Measurements from ENCODE around the gene PRRT2. TPM values are rescaled to one million over a fixed set of nuclear protein-coding genes. Genes with fewer than 3 reads are reported as not detected.

Gene PRRT2
- total and polyA plus RNA-seq, 10 of the 15 experiments (the other 5 are each of a cell fraction or from before 2014, with no cell fraction given): 0.08 to 0.49 (median 0.12) TPM; not detected in 4

DNA sequence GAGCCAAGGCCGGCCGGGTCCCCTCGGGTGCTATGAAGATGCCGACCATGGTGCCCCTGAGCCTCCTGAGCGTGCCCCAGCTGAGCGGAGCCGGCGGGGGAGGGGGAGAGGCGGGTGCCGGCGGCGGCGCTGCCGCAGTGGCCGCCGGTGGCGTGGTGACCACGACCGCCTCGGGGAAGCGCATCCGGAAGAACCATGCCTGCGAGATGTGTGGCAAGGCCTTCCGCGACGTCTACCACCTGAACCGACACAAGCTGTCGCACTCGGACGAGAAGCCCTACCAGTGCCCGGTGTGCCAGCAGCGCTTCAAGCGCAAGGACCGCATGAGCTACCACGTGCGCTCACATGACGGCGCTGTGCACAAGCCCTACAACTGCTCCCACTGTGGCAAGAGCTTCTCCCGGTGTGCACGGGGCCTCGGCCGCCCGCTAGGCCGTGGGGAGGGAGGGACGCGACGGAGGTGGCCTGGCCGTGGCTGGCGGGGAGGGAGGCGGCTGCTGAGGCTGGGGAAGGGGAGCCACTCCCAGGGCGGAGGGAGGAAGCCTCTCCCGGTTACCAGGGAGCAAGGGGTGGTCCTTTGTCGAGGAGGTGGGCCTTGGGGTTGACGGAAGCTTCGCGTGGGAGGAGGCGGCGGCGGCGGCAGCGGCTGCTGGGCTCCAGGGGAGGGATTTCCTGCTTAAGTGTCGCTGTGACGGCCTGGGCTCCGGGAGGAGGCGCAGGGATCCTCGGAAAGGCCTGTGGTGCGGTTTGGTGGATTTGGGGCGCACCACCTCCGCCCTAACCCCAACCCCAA lies 4.4 kb upstream of the PRRT2 start (continued):
- TF ChIP-seq, protein P1, sequence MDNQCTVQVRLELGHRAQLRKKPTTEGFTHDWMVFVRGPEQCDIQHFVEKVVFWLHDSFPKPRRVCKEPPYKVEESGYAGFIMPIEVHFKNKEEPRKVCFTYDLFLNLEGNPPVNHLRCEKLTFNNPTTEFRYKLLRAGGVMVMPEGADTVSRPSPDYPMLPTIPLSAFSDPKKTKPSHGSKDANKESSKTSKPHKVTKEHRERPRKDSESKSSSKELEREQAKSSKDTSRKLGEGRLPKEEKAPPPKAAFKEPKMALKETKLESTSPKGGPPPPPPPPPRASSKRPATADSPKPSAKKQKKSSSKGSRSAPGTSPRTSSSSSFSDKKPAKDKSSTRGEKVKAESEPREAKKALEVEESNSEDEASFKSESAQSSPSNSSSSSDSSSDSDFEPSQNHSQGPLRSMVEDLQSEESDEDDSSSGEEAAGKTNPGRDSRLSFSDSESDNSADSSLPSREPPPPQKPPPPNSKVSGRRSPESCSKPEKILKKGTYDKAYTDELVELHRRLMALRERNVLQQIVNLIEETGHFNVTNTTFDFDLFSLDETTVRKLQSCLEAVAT (IDR thresholded peaks at IDR 0.05): 0 out of 2 replicates have a peak, but pooled peaks have one; percentile 57
- TF ChIP-seq BMI1 (IDR thresholded peaks at IDR 0.05; ENCODE audit: borderline replicate concordance) (no peak), ZZZ3 (IDR thresholded peaks at IDR 0.05; ENCODE audit: control insufficient read depth, insufficient read length, low read depth) (no peak), RAD51 (IDR thresholded peaks at IDR 0.05) (peak; percentile 66), KLF5 (IDR thresholded peaks at IDR 0.05; ENCODE audit: partially characterized antibody) (peak; percentile 19), NFYA (IDR thresholded peaks at IDR 0.05; ENCODE audit: borderline replicate concordance, low read depth, low read length) (no peak), TAF1 (IDR thresholded peaks at IDR 0.05; ENCODE audit: borderline replicate concordance, low read depth, low read length) (0 out of 2 replicates have a peak, but pooled peaks have one; percentile 15), SP1 (IDR thresholded peaks at IDR 0.05; ENCODE audit: low read depth, low read length) (no peak), FOXM1 (IDR thresholded peaks at IDR 0.05; ENCODE audit: low read depth, low read length) (no peak), NFYB (IDR thresholded peaks at IDR 0.05; ENCODE audit: insufficient read depth, low read depth, low read length) (no peak), LARP7 (IDR thresholded peaks at IDR 0.05) (no peak; the same call in 1 of the 2 replicates), EP300 (IDR thresholded peaks at IDR 0.05; ENCODE audit: borderline replicate concordance in 1 of 2, control insufficient read depth in 1 of 2, low read depth in 2 of 2, low read length in 2 of 2) (0 out of 4 replicates have a peak, but pooled peaks of 1 of the 2 experiments have one; percentile 12), STAT3 (IDR thresholded peaks at IDR 0.05; ENCODE audit: low read depth, low read length) (no peak), NR2F1 (conservative IDR thresholded peaks at IDR 0.05) (no peak), CHD2 (IDR thresholded peaks at IDR 0.05; ENCODE audit: borderline replicate concordance, low read depth, low read length) (0 out of 2 replicates have a peak, but pooled peaks have one; percentile 39), MXI1 (IDR thresholded peaks at IDR 0.05; ENCODE audit: low read depth, low read length) (peak; percentile 88), RBBP5 (conservative IDR thresholded peaks at IDR 0.05) (no peak), YBX1 (IDR thresholded peaks at IDR 0.05) (no peak), NFIC (IDR thresholded peaks at IDR 0.05; ENCODE audit: low read depth, low read length) (no peak), SIX5 (IDR thresholded peaks at IDR 0.05; ENCODE audit: low read depth, low read length, severe bottlenecking) (no peak), RELA (IDR thresholded peaks at IDR 0.05; ENCODE audit: borderline replicate concordance, partially characterized antibody) (no peak), NFXL1 (IDR thresholded peaks at IDR 0.05; ENCODE audit: borderline replicate concordance) (no peak)
- TF ChIP-seq, protein P2, sequence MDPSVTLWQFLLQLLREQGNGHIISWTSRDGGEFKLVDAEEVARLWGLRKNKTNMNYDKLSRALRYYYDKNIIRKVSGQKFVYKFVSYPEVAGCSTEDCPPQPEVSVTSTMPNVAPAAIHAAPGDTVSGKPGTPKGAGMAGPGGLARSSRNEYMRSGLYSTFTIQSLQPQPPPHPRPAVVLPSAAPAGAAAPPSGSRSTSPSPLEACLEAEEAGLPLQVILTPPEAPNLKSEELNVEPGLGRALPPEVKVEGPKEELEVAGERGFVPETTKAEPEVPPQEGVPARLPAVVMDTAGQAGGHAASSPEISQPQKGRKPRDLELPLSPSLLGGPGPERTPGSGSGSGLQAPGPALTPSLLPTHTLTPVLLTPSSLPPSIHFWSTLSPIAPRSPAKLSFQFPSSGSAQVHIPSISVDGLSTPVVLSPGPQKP (IDR thresholded peaks at IDR 0.05; ENCODE audit: low read depth, low read length): no peak
- TF ChIP-seq, protein P3, sequence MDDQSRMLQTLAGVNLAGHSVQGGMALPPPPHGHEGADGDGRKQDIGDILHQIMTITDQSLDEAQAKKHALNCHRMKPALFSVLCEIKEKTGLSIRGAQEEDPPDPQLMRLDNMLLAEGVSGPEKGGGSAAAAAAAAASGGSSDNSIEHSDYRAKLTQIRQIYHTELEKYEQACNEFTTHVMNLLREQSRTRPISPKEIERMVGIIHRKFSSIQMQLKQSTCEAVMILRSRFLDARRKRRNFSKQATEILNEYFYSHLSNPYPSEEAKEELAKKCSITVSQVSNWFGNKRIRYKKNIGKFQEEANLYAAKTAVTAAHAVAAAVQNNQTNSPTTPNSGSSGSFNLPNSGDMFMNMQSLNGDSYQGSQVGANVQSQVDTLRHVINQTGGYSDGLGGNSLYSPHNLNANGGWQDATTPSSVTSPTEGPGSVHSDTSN (IDR thresholded peaks at IDR 0.05; ENCODE audit: insufficient replicate concordance, low read depth, low read length): no peak
- TF ChIP-seq, protein P4, sequence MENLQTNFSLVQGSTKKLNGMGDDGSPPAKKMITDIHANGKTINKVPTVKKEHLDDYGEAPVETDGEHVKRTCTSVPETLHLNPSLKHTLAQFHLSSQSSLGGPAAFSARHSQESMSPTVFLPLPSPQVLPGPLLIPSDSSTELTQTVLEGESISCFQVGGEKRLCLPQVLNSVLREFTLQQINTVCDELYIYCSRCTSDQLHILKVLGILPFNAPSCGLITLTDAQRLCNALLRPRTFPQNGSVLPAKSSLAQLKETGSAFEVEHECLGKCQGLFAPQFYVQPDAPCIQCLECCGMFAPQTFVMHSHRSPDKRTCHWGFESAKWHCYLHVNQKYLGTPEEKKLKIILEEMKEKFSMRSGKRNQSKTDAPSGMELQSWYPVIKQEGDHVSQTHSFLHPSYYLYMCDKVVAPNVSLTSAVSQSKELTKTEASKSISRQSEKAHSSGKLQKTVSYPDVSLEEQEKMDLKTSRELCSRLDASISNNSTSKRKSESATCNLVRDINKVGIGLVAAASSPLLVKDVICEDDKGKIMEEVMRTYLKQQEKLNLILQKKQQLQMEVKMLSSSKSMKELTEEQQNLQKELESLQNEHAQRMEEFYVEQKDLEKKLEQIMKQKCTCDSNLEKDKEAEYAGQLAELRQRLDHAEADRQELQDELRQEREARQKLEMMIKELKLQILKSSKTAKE (IDR thresholded peaks at IDR 0.05; ENCODE audit: low read depth, poor library complexity, severe bottlenecking): no peak

All from GM12878 (cell line).